Stimulated activated CD4-positive, alpha-beta T cell treated with anti-CD3 and anti-CD28 coated beads, Interleukin-15, amount 100 ng/mL, for 48 hours (primary cell): ENCODE results near the gene TNNI2.

ENCODE experiments used
- DNase-seq, 2 donors: peaks; one replicate each; pipeline ENCODE4 v3.0.0-alpha.2; 2020; ENCODE audit warnings: low read depth in 2 of 2

The TNNI2 gene

DNA sequence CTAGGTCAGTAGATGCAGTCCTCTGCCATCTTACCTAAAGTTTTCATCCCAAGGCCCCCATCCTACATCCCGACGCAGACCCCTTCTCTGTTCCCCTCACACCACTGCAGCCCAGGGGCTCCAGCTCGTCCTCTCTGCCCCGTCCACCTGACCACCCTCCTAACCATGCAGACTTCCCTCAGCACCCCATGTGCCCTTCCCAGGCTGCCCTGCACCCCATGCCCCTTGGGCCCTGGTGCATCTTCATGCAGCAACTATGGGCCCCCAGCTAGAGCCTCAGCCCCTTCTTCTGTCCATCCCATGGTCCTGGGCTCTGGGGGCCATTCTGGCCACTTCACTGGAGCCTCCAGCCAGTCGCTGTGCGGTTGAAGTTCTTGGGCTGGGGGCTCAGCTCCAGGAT, 50.0 kb downstream of the TNNI2 start:
- no peak for DNase-seq

DNA sequence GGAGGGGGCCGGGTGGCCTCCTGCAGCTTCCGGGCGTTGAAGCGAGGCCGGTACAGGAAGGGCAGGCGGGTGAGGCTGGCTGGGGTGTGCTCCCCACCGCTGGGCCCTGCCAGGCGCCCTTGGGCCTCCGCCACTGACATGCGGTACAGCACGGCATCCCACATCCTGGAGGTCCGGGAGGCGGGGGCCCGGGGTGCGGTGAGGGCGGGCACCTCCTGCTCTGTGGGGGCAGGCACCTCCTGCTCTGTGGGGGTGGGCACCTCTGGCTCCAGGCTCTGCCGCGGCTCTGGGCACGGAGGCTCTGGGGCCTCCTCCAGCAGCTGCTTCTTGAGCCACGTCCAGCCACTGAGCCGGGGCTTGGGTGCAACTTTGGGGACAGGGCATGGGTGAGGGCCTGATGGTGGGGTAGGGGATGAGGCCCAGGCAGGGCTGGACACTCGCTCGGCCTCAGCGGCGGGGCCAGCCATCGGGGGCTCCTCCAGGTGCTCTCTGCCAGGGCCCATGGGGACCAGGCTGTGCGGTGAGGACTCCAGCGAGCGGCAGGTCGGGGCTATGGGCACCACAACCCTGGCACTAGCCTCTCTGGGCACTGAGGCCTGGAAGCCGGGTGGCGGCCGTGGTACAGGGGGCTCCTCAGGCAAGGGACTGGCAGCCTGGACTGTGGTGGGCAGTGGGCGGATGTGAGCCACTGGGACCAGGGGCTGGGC, 50.6 kb downstream of the TNNI2 start:
- peak; percentile 52 to 64 for DNase-seq

DNA sequence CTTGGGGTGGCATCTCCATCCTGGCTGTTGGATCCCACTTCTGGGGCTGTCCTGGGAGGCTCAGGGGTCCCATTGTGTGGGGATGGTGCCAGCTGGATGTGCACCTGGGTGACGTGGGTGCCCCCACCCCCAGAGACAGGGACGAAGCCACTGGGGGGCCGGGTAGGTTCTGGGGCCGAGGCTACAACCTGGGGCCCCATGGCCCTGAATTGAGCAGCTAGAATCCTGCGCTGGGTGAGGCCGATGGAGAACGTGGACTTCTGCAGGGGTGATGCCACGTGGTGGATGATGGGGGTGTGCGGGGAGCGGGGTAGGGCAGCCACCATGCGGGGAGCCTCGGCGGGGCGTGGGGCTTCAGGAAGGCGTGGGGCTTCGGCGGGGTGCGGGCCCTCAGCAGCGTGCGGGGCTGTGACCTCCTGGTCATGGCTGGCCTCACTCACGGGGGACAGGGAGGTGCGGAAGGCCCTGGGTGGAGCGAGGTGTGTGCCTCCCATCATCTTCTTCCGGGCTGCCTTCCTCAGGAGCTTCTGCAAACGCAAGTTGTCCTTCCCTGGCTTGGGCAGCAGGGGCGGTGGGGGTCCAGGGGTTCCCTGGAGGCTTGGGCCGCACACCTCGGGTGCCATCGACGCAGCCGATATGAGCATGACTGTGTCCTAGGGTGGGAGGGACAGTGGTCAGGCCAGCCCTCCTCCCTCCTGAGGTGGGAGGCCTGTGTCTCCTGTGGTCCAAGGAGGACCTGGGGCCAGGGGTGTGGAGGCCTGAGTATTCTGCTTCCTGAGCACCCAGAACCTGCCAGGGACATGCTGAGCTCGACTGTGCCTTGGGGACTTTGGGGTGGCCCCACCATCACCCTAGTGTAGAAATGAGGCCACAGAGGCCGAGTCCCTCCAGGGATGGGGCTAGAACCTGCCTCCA, 51.4 kb downstream of the TNNI2 start:
- no peak for DNase-seq
